H9 (cell line): ENCODE measurements around the gene STXBP5L. TPM values are rescaled to one million over a fixed set of nuclear protein-coding genes. Genes with fewer than 3 reads are reported as not detected.

ENCODE experiments used
- DNase-seq: peaks from one replicate; pipeline ENCODE4 v3.0.0-alpha.2; 2017
- H2AFZ ChIP-seq: one replicate; pipeline ENCODE4 v1.6.1; 2013; ENCODE audit warnings: mild to moderate bottlenecking, low read length, control low read depth, moderate library complexity
- H2AK5ac ChIP-seq: 2 replicates; pipeline ENCODE4 v1.6.1; 2013; ENCODE audit warnings: low read length, control low read depth, mixed read lengths; ENCODE audit not compliant: insufficient read length
- H2BK120ac ChIP-seq: one replicate; pipeline ENCODE4 v1.6.1; 2013; ENCODE audit warnings: low read depth, mild to moderate bottlenecking, low read length, control low read depth, inconsistent platforms; ENCODE audit not compliant: poor library complexity, severe bottlenecking
- H2BK12ac ChIP-seq: 2 replicates; pipeline ENCODE4 v1.6.1; 2013; ENCODE audit warnings: low read length, control low read depth, mixed read lengths, low read depth; ENCODE audit not compliant: insufficient read length
- H2BK15ac ChIP-seq: 2 replicates; pipeline ENCODE4 v1.6.1; 2013; ENCODE audit warnings: low read depth, low read length, control low read depth
- H2BK20ac ChIP-seq: one replicate; pipeline ENCODE4 v1.6.1; 2013; ENCODE audit warnings: low read depth, mild to moderate bottlenecking, low read length, control low read depth, inconsistent platforms; ENCODE audit not compliant: poor library complexity, severe bottlenecking
- H2BK5ac ChIP-seq: 2 replicates; pipeline ENCODE4 v1.6.1; 2013; ENCODE audit warnings: low read length, control low read depth, mixed read lengths; ENCODE audit not compliant: insufficient read length
- H3K14ac ChIP-seq: 2 replicates; pipeline ENCODE4 v1.6.1; 2013; ENCODE audit warnings: low read length, control low read depth; ENCODE audit not compliant: insufficient read depth
- H3K18ac ChIP-seq: 2 replicates; pipeline ENCODE4 v1.6.1; 2013; ENCODE audit warnings: low read depth, mild to moderate bottlenecking, mixed read lengths, low read length, control low read depth; ENCODE audit not compliant: insufficient read length
- H3K23ac ChIP-seq: 2 replicates; pipeline ENCODE4 v1.6.1; 2013; ENCODE audit warnings: low read length, control low read depth, mixed read lengths, low read depth; ENCODE audit not compliant: insufficient read length
- H3K23me2 ChIP-seq: 2 replicates; pipeline ENCODE4 v1.6.1; 2013; ENCODE audit warnings: low read depth, mild to moderate bottlenecking, mixed read lengths, low read length, control low read depth; ENCODE audit not compliant: insufficient read length, poor library complexity, severe bottlenecking
- H3K27ac ChIP-seq: 2 replicates; pipeline ENCODE4 v1.5.1; 2013; ENCODE audit warnings: low read length, control low read depth, mixed read lengths, low read depth; ENCODE audit not compliant: insufficient read length
- H3K27me3 ChIP-seq: 2 replicates; pipeline ENCODE4 v1.6.1; 2013; ENCODE audit warnings: low read length, control low read depth, inconsistent platforms; ENCODE audit not compliant: insufficient read depth
- H3K4ac ChIP-seq: 2 replicates; pipeline ENCODE4 v1.6.1; 2013; ENCODE audit warnings: low read depth, mild to moderate bottlenecking, control low read depth, inconsistent platforms, low read length, moderate library complexity
- H3K4me1 ChIP-seq: 2 replicates; pipeline ENCODE4 v1.6.1; 2013; ENCODE audit warnings: low read length, control low read depth, inconsistent platforms; ENCODE audit not compliant: insufficient read depth
- H3K4me2 ChIP-seq: 2 replicates; pipeline ENCODE4 v1.6.1; 2013; ENCODE audit warnings: low read length, control low read depth, mixed read lengths; ENCODE audit not compliant: insufficient read length, insufficient read depth
- H3K56ac ChIP-seq: 2 replicates; pipeline ENCODE4 v1.6.1; 2013; ENCODE audit warnings: low read depth, mild to moderate bottlenecking, mixed read lengths, low read length, control low read depth; ENCODE audit not compliant: insufficient read length
- H3K79me1 ChIP-seq: 2 replicates; pipeline ENCODE4 v1.6.1; 2013; ENCODE audit warnings: low read depth, mild to moderate bottlenecking, moderate library complexity, low read length, control low read depth, inconsistent platforms; ENCODE audit not compliant: insufficient read depth, poor library complexity, severe bottlenecking
- H3K79me2 ChIP-seq: 2 replicates; pipeline ENCODE4 v1.6.1; 2013; ENCODE audit warnings: low read length, control low read depth, inconsistent platforms; ENCODE audit not compliant: insufficient read depth
- H3K9ac ChIP-seq: 2 replicates; pipeline ENCODE4 v1.6.1; 2013; ENCODE audit warnings: low read length, control low read depth, mixed read lengths; ENCODE audit not compliant: insufficient read length; ENCODE audit errors: extremely low read depth
- H3K9me3 ChIP-seq: one replicate; pipeline ENCODE4 v1.6.1; 2013; ENCODE audit warnings: low read depth, low read length, inconsistent platforms; ENCODE audit not compliant: control insufficient read depth
- H3T11ph ChIP-seq: one replicate; pipeline ENCODE4 v1.6.1; 2013; ENCODE audit warnings: mild to moderate bottlenecking, low read length, control low read depth, inconsistent platforms
- H4K20me1 ChIP-seq: one replicate; pipeline ENCODE4 v1.6.1; 2013; ENCODE audit not compliant: control insufficient read depth, insufficient read length, insufficient read depth
- H4K5ac ChIP-seq: 2 replicates; pipeline ENCODE4 v1.6.1; 2013; ENCODE audit warnings: low read depth, mild to moderate bottlenecking, mixed read lengths, low read length, control low read depth; ENCODE audit not compliant: insufficient read length
- H4K8ac ChIP-seq: replicated peaks from 2 replicates; pipeline ENCODE4 v1.6.1; 2013; ENCODE audit warnings: low read length, control low read depth, mixed read lengths, low read depth; ENCODE audit not compliant: insufficient read length
- H4K91ac ChIP-seq: 2 replicates; pipeline ENCODE4 v1.6.1; 2013; ENCODE audit warnings: low read depth, mild to moderate bottlenecking, moderate library complexity, mixed read lengths, low read length, control low read depth; ENCODE audit not compliant: insufficient read length
- H3K27ac Mint-ChIP-seq, 3 experiments: 2 replicates in 2 of 3; 3 replicates in 1 of 3; pipeline ENCODE4 v1.8.0; 2020 to 2021; ENCODE audit warnings: mixed read lengths in 3 of 3, mild to moderate bottlenecking in 1 of 3, moderate library complexity in 1 of 3
- H3K27me3 Mint-ChIP-seq: 2 replicates; pipeline ENCODE4 v1.8.0; 2021; ENCODE audit warnings: low read depth, mild to moderate bottlenecking, moderate library complexity, mixed read lengths
- H3K36me3 Mint-ChIP-seq, 3 experiments: 2 replicates in 2 of 3; 3 replicates in 1 of 3; pipeline ENCODE4 v1.8.0; 2020 to 2021; ENCODE audit warnings: low read depth in 3 of 3, mixed read lengths in 3 of 3; ENCODE audit not compliant: insufficient read depth in 1 of 3
- H3K4me1 Mint-ChIP-seq, 2 experiments: 2 replicates each; pipeline ENCODE4 v1.8.0; 2020; ENCODE audit warnings: mixed read lengths in 2 of 2
- H3K4me3 Mint-ChIP-seq, 2 experiments: 2 replicates in 1 of 2; 3 replicates in 1 of 2; pipeline ENCODE4 v1.8.0; 2020 to 2021; ENCODE audit warnings: mild to moderate bottlenecking in 2 of 2, mixed read lengths in 2 of 2, moderate library complexity in 1 of 2
- H3K9me3 Mint-ChIP-seq, 2 experiments: 2 replicates in 1 of 2; 3 replicates in 1 of 2; pipeline ENCODE4 v1.8.0; 2020; ENCODE audit warnings: mild to moderate bottlenecking in 2 of 2, mixed read lengths in 2 of 2, moderate library complexity in 1 of 2
- CTCF ChIP-seq: fragments of 200-600 bp; sonication (generic); conservative IDR thresholded peaks from 3 replicates; pipeline ENCODE4 v1.8.0; 2021; ENCODE audit warnings: antibody characterized with exemption, mild to moderate bottlenecking
- WGBS: extraction: QIAGEN DNeasy Blood & Tissue Kit; methylation state at CpG from one replicate; pipeline ENCODE4 v1.1.7; 2013; ENCODE audit warnings: missing lambda C conversion rate, low lambda C conversion rate, mixed read lengths; ENCODE audit not compliant: insufficient read length; ENCODE audit errors: extremely low coverage; 5-methylcytosine and 5-hydroxymethylcytosine counted together
- total RNA-seq: library from RNA; stranded (reverse); gene quantifications from 2 replicates; pipeline ENCODE4 v1.2.1, GENCODE V29; 2021

The STXBP5L gene
- total RNA-seq, 1 experiment from 2014 or later: 4.7 TPM

DNA sequence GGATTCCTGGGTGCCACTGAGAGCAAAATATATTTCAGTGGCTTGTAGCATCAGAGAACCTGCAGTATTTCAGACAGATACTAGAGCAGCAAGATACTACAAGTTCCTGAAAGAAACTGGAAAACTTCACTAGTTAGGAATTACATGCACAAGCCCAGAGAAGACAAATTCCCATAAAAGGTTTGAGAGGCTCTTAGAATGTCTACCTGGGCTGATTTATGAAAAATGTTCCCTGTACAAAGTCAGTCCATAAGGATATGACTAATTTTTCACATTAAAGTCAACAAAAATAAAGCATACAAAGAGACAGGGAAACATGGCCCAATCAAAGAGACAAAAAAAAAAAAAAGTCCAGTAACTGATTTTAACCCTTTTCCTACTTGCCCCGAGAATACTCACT is 335.2 kb downstream of the STXBP5L start:
- Mint-ChIP-seq H3K27ac (no peak overlapping the region), H3K36me3 (no peaks in the 10 kb centered on the region), H3K4me3 (no peak overlapping the region), H3K9me3 (no peaks in the 10 kb centered on the region), H3K27me3 (no peaks in the 10 kb centered on the region), H3K4me1 (no peaks in the 10 kb centered on the region)
- no peaks in the 10 kb centered on the region for H3K27me3 ChIP-seq
- no peak overlapping the region for H3K4me2 ChIP-seq
- no peak overlapping the region for H3K18ac ChIP-seq
- no peak overlapping the region for H3K4ac ChIP-seq
- no peak overlapping the region for H4K5ac ChIP-seq
- no peak overlapping the region for H4K91ac ChIP-seq
- H3K27ac ChIP-seq: no peak overlapping the region
- no peak overlapping the region for H4K8ac ChIP-seq
- no peak overlapping the region for H2BK120ac ChIP-seq
- H3T11ph ChIP-seq: no peak overlapping the region
- H2AFZ ChIP-seq: no peak overlapping the region
- H4K20me1 ChIP-seq: no peaks in the 10 kb centered on the region
- H3K23ac ChIP-seq: no peak overlapping the region
- no peaks in the 10 kb centered on the region for H3K79me2 ChIP-seq
- H2BK20ac ChIP-seq: no peak overlapping the region
- no peak for DNase-seq
- no peak for TF ChIP-seq CTCF
- no peak overlapping the region for H3K9ac ChIP-seq
- H2BK5ac ChIP-seq: no peak overlapping the region
- H3K14ac ChIP-seq: no peak overlapping the region
- WGBS: no CpG with 5 or more reads among the region's 1 CpG
- H2BK15ac ChIP-seq: no peak overlapping the region
- no peak overlapping the region for H2BK12ac ChIP-seq
- H3K56ac ChIP-seq: no peak overlapping the region
- H2AK5ac ChIP-seq: no peak overlapping the region
- H3K9me3 ChIP-seq: no peaks in the 10 kb centered on the region
- no peaks in the 10 kb centered on the region for H3K4me1 ChIP-seq
- no peaks in the 10 kb centered on the region for H3K79me1 ChIP-seq
- no peaks in the 10 kb centered on the region for H3K23me2 ChIP-seq
